Measurements from ENCODE around the gene HSD17B10.
A peak's percentile ranks its signal among the peaks of the same experiment; 100 is the strongest.
"Not testable (repeated sequence)": the region's sequence is repeated elsewhere in the genome, so short reads cannot be mapped to it uniquely, and the experiment has no call there.

HSD17B10 gene

DNA sequence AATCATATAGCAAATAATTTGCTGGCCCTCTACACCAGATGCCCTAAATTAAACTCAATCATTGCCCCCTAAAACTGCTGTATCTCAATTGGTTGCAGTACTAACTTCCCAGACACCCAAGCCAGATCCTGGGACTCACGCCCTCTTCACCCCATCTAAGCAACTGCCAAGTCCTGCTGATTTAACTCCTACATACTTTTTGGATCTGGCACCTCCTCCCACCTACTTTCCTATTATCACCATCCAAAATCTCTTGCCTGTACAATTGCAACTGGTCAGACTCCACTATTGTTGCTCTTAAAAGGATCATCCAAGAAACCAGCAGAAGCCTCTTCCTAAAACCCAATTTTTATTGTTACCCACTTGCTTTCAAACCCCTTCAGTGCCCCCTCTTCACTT is 4.7 kb upstream of the HSD17B10 start:
- H3K4me3 ChIP-seq (ENCODE audit: low read length): no peak overlapping the region
- DNase-seq (ENCODE audit: low read depth, low spot score): no peak

DNA sequence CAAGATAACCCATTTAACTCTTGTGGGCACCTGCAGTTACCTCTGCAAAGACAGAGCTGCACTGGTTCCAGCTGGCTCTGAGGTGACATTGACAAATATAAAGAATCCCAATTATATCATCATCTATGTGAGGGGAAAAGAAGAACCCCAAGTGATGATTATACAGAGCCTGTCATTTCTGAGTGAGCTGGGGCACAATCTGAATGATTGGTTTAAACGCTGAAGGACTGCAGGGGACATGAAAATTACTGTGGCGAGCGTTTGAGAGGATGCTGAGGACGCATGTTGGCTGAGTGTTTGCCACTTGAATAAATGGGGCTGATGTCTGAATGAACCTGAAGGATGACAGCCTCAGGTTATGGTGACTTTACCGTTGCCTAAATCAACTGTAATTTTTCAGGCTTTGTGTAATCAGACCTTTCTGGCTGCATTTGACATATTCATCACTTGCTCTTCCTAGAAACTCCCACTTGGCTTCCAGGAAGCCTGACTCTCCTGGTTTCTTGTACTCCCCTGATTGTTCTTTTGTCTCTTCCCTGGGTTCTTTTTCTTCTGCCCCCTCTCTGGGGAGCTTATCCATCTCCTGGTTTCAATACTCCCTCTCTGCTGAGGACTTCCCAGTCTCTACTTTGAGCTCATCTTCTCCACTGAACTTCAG is 4.1 kb upstream of the HSD17B10 start:
- no peak for DNase-seq (ENCODE audit: low read depth, low spot score)
- H3K4me3 ChIP-seq (ENCODE audit: low read length): no peak overlapping the region

DNA sequence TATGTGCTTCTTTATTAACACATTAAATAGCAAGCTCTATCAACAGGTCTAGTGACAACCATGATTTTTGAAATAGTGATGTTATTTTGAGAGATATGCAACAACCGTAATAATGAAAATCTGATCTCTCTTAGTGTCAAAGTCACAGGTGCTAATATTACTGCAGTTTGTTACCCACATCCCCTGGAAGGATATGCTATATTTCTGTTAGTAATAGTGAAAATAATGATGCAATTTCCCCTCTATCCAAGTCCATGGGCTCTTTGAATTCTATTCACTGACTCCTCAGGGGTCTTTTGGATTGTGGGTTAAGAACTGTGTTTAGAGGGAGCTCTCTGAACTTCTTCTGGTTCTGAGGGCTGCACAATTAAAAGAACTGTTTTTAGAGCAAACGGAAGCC is 3.0 kb upstream of the HSD17B10 start:
- DNase-seq (ENCODE audit: low read depth, low spot score): no peak
- no peak overlapping the region for H3K4me3 ChIP-seq (ENCODE audit: low read length)

DNA sequence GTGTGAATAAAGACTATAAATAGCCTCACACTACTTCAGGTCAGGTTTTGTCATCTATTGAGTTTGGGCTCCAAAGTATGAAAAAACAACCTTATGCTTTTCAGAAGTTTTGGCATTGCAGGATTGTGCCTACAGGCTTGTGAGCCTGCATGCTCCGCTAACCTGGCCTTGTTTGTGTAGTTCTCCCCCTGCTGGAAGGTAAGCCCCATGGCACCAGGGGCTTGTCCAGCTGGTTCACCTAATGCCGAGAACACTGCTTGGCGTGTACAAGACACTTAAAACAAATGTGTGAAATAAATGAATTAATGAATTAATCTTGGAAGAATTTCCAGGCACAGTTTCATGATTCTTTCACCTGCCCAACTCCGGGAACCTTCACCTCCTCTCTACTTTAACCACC is 1.8 kb upstream of the HSD17B10 start:
- DNase-seq (ENCODE audit: low read depth, low spot score): peak; percentile 63

DNA sequence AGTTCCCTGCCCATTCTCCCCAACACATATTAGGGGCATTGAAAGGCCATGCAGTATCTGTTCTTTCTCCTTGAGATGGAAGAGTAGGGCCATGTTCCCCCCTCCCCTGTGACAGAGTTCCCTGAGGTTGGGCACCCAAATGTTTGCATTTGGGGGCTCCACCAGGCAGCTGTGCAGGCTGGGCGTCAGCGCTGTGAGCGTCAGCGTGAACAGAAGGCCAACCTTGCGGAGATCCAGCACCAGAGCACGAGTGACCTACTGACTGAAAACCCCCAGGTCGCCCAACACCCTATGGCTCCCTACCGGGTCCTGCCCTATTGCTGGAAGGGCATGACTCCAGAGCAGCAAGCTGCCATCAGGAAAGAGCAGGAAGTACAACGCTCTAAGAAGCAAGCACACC is 3.9 kb downstream of the HSD17B10 start:
- no peak for DNase-seq (ENCODE audit: low read depth, low spot score)
- no peak overlapping the region for H3K4me3 ChIP-seq (ENCODE audit: low read length)

More for the DNA sequence above, 1.8 kb upstream of the HSD17B10 start:
- no peak overlapping the region for H3K4me3 ChIP-seq (ENCODE audit: low read length)

DNA sequence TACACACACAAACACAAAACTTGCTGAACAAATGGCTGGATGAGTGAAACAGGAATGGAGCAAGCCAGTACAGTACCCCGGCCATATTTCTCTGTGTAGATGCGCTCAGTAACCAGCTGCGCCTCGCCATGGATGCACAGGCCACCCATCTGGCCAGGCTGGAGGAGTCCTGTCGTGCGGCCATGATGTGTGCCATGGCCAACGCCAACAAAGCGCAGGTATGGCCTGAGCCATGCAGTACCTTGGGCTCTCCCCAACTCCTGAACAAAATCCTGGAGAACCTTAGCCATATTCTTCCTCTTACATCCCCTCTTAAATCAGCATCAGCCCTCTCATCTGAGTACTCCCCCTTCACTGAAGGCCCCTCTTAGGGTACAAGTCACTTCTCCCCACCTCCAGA is 4.4 kb downstream of the HSD17B10 start:
- DNase-seq (ENCODE audit: low read depth, low spot score): no peak
- H3K4me3 ChIP-seq (ENCODE audit: low read length): no peak overlapping the region

DNA sequence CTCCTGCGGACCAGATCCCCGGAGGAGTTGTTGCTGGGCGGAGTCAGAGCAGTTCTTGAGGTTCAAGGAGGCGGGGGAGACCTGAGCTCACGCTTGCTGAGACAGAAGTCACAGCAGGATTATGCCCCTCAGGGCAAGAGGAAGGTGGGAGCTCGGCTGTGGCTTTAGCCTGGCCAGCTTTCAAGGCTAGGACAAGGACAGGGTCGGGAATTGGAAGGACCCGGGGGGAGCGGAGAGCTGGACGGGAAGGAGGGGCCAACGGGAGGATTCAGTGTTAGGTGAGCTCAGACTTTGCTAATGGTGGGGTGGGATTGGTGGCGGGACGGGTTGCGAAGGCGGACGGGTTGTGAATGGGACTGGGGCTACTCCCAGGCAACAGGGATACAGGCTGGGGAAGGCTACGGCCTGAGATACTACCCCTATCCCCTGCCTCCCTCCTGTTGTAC is 11.3 kb downstream of the HSD17B10 start, which contains the start of gene RIBC1:
Gene RIBC1 (plus strand): TSS at position 13 of the 446 bp plus-strand sequence. CDS start 3,404 bp downstream, outside the sequence.
- DNase-seq (ENCODE audit: low read depth, low spot score): no peak
- peak within 1 kb of the TSS; percentile 73 for H3K4me3 ChIP-seq (ENCODE audit: low read length)

DNA sequence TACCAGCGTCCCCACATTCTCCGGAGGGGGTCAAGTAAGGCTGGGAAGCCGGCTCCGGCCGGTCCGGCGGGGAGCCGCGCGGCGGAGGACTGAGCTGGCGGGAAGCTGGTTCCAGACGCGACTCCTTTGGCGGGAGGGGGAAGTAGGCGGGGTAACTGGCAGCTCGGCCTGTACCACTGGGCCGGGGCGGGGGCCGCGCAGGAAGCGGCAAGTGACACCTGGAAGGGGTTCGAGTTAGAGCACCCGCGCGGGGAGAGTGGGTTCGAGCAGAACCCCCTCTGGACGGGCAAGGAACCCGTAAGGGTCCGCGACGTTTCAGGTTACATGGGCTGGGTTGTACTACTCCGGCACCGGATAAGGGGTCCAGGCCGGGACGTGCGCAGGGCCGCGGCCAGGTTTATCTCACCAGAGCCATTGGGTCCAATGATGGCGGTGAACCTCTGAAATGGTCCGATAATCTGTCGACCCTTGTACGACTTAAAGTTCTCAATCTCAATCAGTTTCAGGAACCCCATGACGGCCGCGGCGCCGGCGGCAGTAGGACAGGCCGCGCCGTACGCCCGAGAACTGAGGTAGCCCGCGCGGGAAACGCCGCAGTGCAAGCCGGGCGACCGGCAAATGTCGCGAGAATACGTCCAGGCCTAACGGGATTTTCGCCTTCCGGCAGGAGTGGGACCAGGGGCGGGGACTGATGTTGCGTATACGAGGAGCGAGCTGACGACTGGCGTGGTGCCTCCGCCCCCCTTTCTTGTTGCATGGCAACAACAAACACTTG is 11.9 kb downstream of the HSD17B10 start, which contains the start of gene SMC1A:
Gene SMC1A (minus strand): TSS at position 569 of the 775 bp plus-strand sequence. CDS start 54 bp downstream, at position 515.
- H3K4me3 ChIP-seq (ENCODE audit: low read length): peak within 1 kb of the TSS; percentile 73
- DNase-seq (ENCODE audit: low read depth, low spot score): peak; percentile 95

DNA sequence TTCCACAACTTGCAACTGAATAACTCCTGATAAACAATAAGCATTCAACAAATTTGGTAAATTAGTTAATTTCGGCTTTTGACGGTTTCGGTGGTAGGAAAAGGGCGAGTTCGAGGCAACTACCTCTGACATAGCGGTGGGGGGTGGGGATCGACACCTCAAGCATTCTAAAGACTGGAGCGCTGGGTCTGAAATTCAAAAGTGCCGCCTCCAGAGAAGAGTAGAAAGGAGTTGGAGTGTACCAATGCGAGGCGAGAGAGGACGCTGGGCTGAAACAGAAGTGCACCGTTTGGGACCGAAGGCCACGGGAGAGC is 12.4 kb downstream of the HSD17B10 start:
- DNase-seq (ENCODE audit: low read depth, low spot score): no peak
- peak overlapping the region; percentile 73 for H3K4me3 ChIP-seq (ENCODE audit: low read length)

DNA sequence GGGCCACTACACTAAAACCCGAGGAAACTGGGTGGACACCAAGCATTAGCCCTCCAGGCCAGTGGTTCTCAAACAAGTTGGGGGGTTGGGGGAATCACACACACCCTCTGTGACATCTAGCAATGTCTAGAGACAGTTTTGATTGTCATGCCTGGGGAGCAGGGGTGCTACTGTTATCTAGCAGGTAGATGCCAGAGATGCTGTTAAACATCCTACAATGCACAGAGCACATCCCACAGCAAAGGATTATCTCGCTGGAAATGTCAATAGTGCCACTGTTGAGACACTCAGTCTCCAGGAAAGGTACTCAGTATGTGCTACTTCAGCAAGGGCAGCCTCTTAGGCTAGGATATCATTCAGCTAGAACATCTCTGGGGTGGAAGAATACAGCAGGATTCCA is 13.0 kb downstream of the HSD17B10 start:
- DNase-seq (ENCODE audit: low read depth, low spot score): no peak
- peak overlapping the region; percentile 73 for H3K4me3 ChIP-seq (ENCODE audit: low read length)

DNA sequence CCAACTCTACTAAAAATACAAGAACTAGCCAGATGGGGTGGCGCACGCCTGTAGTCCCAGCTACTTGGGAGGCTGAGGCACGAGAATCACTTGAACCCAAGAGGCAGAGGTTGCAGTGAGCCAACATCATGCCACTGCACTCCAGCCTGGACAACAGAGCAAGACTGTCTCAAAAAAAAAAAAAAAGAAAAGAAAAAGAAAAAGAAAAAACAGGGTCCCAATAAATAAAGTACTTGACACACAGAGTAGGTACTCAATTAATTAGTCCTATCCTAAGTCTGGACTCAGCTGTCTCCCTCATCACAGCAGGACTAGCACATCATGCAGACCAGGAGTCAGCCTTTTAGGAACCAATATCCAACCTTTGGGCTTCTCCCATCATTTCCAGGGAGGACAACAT is 13.8 kb downstream of the HSD17B10 start:
- not testable (repeated sequence) for DNase-seq (ENCODE audit: low read depth, low spot score); H3K4me3 ChIP-seq (ENCODE audit: low read length)

DNA sequence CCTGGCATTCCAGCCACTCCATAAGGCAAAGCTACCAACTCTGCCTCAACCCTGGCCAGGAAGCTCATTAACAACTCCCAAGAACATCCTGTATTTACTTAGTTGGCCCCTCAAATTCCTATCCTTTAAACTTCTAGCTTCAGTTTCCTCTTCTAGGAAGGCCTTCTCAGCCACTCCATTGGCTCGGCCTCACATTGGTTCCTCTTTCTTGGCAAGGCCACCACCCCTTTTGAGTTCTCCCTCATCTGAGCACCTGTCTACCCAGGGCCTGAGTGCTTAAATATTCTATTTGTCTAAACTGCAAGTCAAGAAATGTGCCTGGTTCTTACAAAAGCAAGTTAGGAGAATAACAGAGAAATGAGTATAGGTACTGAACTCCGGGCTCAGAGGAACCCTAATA is 21.7 kb downstream of the HSD17B10 start:
- H3K4me3 ChIP-seq (ENCODE audit: low read length): no peak overlapping the region
- no peak for DNase-seq (ENCODE audit: low read depth, low spot score)

DNA sequence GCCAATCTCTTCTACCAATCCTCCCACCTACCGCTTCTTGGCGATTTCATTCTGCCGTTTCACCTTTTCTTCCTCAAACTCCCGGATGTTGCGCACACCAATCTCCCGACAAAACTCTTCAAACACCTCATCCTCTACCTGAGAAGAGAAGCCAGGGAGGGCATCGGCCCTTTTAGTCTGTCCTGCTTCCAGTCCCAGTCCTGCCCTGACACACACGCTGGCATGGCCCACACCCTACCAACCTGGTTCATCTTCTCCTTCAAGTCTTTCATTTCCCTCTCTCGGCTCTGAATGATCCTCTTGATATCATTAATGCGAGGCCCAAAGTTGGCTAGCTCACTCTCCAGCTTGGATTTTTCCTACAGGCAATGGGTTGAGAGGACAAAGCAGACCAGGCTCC is 30.6 kb downstream of the HSD17B10 start:
- H3K4me3 ChIP-seq (ENCODE audit: low read length): no peak overlapping the region
- DNase-seq (ENCODE audit: low read depth, low spot score): no peak

DNA sequence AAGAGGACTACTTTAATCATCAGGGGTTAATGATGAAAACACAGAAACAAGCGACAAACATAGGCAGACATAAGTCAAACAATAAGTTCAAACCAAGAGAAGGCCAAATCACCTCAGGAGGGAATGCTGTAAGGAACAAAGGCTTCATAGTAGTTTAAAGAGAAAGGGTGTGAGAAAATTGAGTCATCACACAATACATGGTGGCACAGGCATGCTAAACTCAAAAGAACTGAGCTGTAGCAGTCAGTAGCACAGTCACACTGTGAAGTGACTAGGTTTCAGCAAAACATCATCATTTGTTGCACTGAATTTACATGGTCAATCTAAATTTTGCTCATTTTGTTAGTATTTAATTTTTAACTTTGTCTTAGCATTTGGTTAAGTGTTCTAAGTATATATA is 36.0 kb downstream of the HSD17B10 start:
- no peak for DNase-seq (ENCODE audit: low read depth, low spot score)
- H3K4me3 ChIP-seq (ENCODE audit: low read length): no peak overlapping the region

DNA sequence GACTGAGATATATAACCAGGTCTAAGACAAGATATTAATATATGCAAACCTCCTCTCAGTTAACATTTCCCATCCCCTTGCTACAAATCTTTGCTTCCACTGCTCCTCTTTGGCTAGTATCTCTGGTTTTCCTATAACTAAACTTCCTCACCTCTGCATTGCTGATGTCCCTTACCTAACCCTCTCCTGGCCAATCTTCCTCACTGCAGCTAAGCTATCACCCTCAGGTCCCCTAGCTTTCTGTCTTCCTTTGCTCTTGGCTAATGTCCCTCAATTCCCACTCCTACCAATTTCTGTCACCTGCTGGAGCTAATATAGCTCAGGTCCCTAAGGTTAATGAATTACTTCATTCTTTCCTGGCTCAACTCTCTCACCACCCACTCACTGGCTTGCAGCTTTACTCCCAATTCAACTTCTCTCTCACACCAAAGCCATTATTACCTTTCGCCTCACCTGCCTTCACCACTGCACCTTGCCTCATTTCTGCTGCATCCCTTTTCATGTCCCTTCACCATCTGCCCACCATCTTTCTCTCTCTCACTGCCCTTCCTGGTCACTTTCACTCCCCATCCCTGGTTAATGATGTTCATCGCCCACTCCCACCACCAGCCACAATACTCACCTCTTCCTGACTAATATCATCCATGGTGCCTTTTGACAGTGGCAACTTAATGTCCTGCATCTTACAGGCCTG is 38.4 kb downstream of the HSD17B10 start:
- H3K4me3 ChIP-seq (ENCODE audit: low read length): no peak overlapping the region
- DNase-seq (ENCODE audit: low read depth, low spot score): no peak

DNA sequence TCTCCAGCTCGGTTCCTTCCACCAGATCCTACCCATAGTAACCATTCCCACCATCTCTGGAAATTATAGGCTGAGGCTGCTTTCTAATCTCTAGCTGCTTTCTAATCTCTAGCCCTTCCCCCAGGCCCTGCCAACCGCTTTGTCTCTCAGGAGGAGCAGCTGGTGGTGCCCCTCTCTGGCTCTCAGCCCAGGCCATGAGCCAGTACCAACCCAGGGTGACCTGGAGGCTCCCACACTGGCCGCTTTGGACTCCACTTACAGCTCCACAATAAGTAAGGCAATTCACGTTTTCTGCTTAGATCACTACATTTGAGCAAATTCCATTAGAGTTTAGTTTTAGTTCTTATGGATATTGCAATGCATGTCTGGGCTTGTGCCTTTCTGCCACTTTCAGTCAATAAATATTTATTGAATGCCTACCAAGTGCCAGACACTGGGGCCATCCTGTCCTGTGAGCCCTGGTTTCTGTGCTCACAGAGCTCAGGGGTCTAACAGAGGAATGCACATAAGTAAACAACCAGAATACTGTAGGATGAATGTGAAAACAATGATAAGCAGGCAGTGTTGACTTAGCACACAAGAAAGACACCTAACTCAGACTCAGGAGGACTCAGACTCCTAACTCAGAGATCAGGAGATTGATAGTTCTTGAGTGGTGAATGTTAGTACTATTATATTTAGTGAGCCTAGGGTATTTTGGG is 50.6 kb downstream of the HSD17B10 start:
- DNase-seq (ENCODE audit: low read depth, low spot score): no peak
- H3K4me3 ChIP-seq (ENCODE audit: low read length): no peak overlapping the region

All from Jurkat, Clone E6-1 (cell line).